Measurements from ENCODE around the gene CLEC5A.

DNA sequence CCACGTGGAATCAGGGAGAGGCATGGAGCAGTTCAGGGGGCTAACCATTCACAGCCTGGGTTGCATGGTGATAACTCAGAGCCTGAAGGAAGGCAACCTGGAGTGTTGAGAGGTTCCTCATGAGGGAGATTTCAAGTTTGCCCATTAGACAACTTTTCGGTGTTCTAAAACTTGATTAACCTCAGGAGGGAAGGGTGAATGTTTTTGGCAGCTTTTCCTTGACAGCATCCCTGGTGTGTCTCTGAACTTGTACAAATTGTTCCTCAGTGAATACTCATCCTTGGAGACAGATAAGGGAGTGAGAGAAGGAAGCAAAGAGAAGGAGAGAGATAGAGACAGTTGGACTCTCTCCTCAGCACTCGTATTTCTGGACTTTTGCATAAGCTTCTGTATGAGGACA, 30.7 kb downstream of the CLEC5A start, which contains the start of gene OR9A4:
- no peak for TF ChIP-seq TAF1 (IDR thresholded peaks at IDR 0.05; ENCODE audit: borderline replicate concordance, low read depth, low read length)
- TF ChIP-seq POLR2AphosphoS5 (IDR thresholded peaks at IDR 0.05; ENCODE audit: low read depth, low read length), result no peak
